Measurements from ENCODE around the gene TBCE. TPM values are rescaled to one million over a fixed set of nuclear protein-coding genes. Genes with fewer than 3 reads are reported as not detected.

TBCE gene
- total RNA-seq, 1 donor: 22.8 TPM

DNA sequence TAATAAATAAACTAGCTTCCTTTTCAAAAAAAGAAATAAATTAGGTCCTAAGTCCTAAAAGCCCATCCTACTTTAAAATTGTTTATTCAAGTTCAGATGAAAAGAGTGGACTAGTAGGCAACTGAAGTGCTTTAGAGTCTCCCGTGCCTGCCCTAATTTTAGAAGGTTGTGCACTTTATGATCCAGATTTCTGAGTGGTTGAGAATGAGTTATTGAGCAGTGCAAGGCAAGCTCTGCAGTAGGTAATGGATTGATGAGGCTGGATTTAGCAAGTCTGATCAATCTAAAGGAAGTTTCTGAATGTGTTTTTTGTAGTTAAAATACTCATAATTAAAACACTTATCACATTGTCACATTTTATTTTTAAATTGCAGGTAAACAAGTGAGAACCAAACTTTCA lies 25.9 kb upstream of the TBCE start:
- no peak for DNase-seq (ENCODE audit: insufficient read length, low spot score, missing footprints)
- peaks cover 5% of the 10 kb centered on the region for H3K79me2 ChIP-seq (ENCODE audit: insufficient read depth, low read length)
- no peaks in the 10 kb centered on the region for H3K27me3 ChIP-seq (ENCODE audit: insufficient read depth, low read length)
- H3K4me1 ChIP-seq (ENCODE audit: insufficient read depth, low read length): no peaks in the 10 kb centered on the region
- TF ChIP-seq, protein P1, sequence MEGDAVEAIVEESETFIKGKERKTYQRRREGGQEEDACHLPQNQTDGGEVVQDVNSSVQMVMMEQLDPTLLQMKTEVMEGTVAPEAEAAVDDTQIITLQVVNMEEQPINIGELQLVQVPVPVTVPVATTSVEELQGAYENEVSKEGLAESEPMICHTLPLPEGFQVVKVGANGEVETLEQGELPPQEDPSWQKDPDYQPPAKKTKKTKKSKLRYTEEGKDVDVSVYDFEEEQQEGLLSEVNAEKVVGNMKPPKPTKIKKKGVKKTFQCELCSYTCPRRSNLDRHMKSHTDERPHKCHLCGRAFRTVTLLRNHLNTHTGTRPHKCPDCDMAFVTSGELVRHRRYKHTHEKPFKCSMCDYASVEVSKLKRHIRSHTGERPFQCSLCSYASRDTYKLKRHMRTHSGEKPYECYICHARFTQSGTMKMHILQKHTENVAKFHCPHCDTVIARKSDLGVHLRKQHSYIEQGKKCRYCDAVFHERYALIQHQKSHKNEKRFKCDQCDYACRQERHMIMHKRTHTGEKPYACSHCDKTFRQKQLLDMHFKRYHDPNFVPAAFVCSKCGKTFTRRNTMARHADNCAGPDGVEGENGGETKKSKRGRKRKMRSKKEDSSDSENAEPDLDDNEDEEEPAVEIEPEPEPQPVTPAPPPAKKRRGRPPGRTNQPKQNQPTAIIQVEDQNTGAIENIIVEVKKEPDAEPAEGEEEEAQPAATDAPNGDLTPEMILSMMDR (IDR thresholded peaks at IDR 0.05; ENCODE audit: extremely low read depth, low read depth, low read length): no peak
- no peak overlapping the region for H3K27ac ChIP-seq (ENCODE audit: low read depth, low read length)
- peaks cover 31% of the 10 kb centered on the region for H3K36me3 ChIP-seq (ENCODE audit: insufficient read depth, low read length)
- no peaks in the 10 kb centered on the region for H4K20me1 ChIP-seq (ENCODE audit: insufficient read depth, low read length)
- H3K4me3 ChIP-seq (ENCODE audit: insufficient read depth, low read length): no peak overlapping the region
- H3K4me2 ChIP-seq (ENCODE audit: insufficient read depth, low read length): no peak overlapping the region
- no peak overlapping the region for H2AFZ ChIP-seq (ENCODE audit: low read length)
- H3K9me3 ChIP-seq (ENCODE audit: low read depth, low read length): no peaks in the 10 kb centered on the region

DNA sequence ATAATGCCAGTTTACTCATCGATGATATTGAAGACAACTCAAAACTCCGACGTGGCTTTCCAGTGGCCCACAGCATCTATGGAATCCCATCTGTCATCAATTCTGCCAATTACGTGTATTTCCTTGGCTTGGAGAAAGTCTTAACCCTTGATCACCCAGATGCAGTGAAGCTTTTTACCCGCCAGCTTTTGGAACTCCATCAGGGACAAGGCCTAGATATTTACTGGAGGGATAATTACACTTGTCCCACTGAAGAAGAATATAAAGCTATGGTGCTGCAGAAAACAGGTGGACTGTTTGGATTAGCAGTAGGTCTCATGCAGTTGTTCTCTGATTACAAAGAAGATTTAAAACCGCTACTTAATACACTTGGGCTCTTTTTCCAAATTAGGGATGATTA lies 25.2 kb upstream of the TBCE start:
- Histone ChIP-seq H4K20me1 (ENCODE audit: insufficient read depth, low read length) (no peaks in the 10 kb centered on the region), H2AFZ (ENCODE audit: low read length) (no peak overlapping the region), H3K36me3 (ENCODE audit: insufficient read depth, low read length) (peaks cover 24% of the 10 kb centered on the region), H3K4me1 (ENCODE audit: insufficient read depth, low read length) (no peaks in the 10 kb centered on the region), H3K4me2 (ENCODE audit: insufficient read depth, low read length) (no peak overlapping the region), H3K4me3 (ENCODE audit: insufficient read depth, low read length) (no peak overlapping the region), H3K9me3 (ENCODE audit: low read depth, low read length) (no peaks in the 10 kb centered on the region), H3K79me2 (ENCODE audit: insufficient read depth, low read length) (no peaks in the 10 kb centered on the region), H3K27ac (ENCODE audit: low read depth, low read length) (no peak overlapping the region), H3K27me3 (ENCODE audit: insufficient read depth, low read length) (no peaks in the 10 kb centered on the region)
- DNase-seq (ENCODE audit: insufficient read length, low spot score, missing footprints): no peak
- TF ChIP-seq, protein P1 (IDR thresholded peaks at IDR 0.05; ENCODE audit: extremely low read depth, low read depth, low read length): no peak

DNA sequence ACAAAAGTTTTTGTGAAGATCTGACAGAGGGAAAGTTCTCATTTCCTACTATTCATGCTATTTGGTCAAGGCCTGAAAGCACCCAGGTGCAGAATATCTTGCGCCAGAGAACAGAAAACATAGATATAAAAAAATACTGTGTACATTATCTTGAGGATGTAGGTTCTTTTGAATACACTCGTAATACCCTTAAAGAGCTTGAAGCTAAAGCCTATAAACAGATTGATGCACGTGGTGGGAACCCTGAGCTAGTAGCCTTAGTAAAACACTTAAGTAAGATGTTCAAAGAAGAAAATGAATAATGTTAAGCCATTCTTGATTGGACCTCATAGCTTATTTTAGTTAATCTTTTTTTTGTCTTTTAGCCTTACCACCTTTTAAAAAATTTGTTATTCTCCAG lies 24.8 kb upstream of the TBCE start:
- H4K20me1 ChIP-seq (ENCODE audit: insufficient read depth, low read length): no peaks in the 10 kb centered on the region
- no peak overlapping the region for H2AFZ ChIP-seq (ENCODE audit: low read length)

DNA sequence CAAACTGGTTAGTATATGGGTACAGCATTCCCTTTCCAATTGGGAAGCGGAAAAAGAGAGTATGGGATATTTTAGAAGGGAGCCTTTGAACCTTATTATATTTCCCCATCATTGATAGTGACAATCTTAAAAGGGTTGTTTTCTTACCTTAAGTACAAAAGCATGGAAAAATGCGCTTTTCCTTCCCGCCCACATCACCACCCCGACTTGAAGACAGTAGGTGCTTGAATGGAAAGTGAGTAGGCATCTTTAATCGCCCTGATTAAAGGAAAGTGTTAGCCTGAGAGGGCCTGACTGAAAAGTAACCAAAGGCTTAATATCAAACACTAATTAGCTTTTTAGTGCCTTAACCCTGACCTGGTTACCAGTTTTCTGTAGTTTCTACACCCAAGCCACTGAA lies 23.5 kb upstream of the TBCE start:
- H3K36me3 ChIP-seq (ENCODE audit: insufficient read depth, low read length): peaks cover 11% of the 10 kb centered on the region
- H3K4me3 ChIP-seq (ENCODE audit: insufficient read depth, low read length): no peak overlapping the region
- no peak overlapping the region for H2AFZ ChIP-seq (ENCODE audit: low read length)
- no peaks in the 10 kb centered on the region for H3K27me3 ChIP-seq (ENCODE audit: insufficient read depth, low read length)
- no peak overlapping the region for H3K27ac ChIP-seq (ENCODE audit: low read depth, low read length)
- TF ChIP-seq, protein P1 (IDR thresholded peaks at IDR 0.05; ENCODE audit: extremely low read depth, low read depth, low read length): no peak
- no peaks in the 10 kb centered on the region for H3K4me1 ChIP-seq (ENCODE audit: insufficient read depth, low read length)
- H3K9me3 ChIP-seq (ENCODE audit: low read depth, low read length): no peaks in the 10 kb centered on the region
- H4K20me1 ChIP-seq (ENCODE audit: insufficient read depth, low read length): no peaks in the 10 kb centered on the region
- no peaks in the 10 kb centered on the region for H3K79me2 ChIP-seq (ENCODE audit: insufficient read depth, low read length)
- no peak overlapping the region for H3K4me2 ChIP-seq (ENCODE audit: insufficient read depth, low read length)
- no peak for DNase-seq (ENCODE audit: insufficient read length, low spot score, missing footprints)

More for the DNA sequence above, 24.8 kb upstream of the TBCE start:
- Histone ChIP-seq H3K27ac (ENCODE audit: low read depth, low read length) (no peak overlapping the region), H3K4me2 (ENCODE audit: insufficient read depth, low read length) (no peak overlapping the region), H3K27me3 (ENCODE audit: insufficient read depth, low read length) (no peaks in the 10 kb centered on the region), H3K4me3 (ENCODE audit: insufficient read depth, low read length) (no peak overlapping the region), H3K9me3 (ENCODE audit: low read depth, low read length) (no peaks in the 10 kb centered on the region), H3K4me1 (ENCODE audit: insufficient read depth, low read length) (no peaks in the 10 kb centered on the region), H3K36me3 (ENCODE audit: insufficient read depth, low read length) (peaks cover 23% of the 10 kb centered on the region), H3K79me2 (ENCODE audit: insufficient read depth, low read length) (no peaks in the 10 kb centered on the region)
- no peak for DNase-seq (ENCODE audit: insufficient read length, low spot score, missing footprints)
- TF ChIP-seq, protein P1 (IDR thresholded peaks at IDR 0.05; ENCODE audit: extremely low read depth, low read depth, low read length): no peak

All from osteoblast (primary cell).